ENCODE data around the gene PNKP. TPM values are rescaled to one million over a fixed set of nuclear protein-coding genes. Genes with fewer than 3 reads are reported as not detected.

Gene PNKP
- total RNA-seq (2022; extraction: Qiagen RNA extraction; ENCODE audit: low read depth): 51.8 to 57.7 TPM (median 54.9 TPM) in 5 replicates

GRCh38 chr19:49866933-49867782 lies at the start of gene PNKP:
Gene PNKP (minus strand): TSS chr19:49867576. CDS start chr19:49867204, 372 bp downstream.

GRCh38 chr19:49896863-49897621 lies 29.7 kb upstream of the PNKP start, which contains the start of gene IL4I1:
Gene IL4I1 (minus strand): TSS chr19:49896887. CDS start chr19:49896160, 727 bp downstream.

GRCh38 chr19:49877020-49877878 lies 9.9 kb upstream of the PNKP start, which contains the start of the genes AKT1S1 and TBC1D17:
Gene AKT1S1 (minus strand): TSS chr19:49877355. CDS start chr19:49873295, 4,060 bp downstream.
Gene TBC1D17 (plus strand): TSS chr19:49877702. CDS start chr19:49877724, 22 bp downstream.

GRCh38 chr19:49850487-49851342 lies 16.7 kb downstream of the PNKP start, which contains the start of gene PTOV1:
Gene PTOV1 (plus strand): TSS chr19:49851159.

GRCh38 chr19:49817964-49818648 lies 49.3 kb downstream of the PNKP start, which contains the start of gene MED25:
Gene MED25 (plus strand): TSS chr19:49818289. CDS start chr19:49818342, 53 bp downstream.

GRCh38 chr19:49812997-49813861 lies 54.1 kb downstream of the PNKP start, which contains the start of gene FUZ:
Gene FUZ (minus strand): TSS chr19:49813292. CDS start chr19:49813106, 186 bp downstream.

Other genes starting within 250 kb of the PNKP start
- gene RRAS, start 227.4 kb downstream of the PNKP start, total RNA-seq (2022; extraction: Qiagen RNA extraction; ENCODE audit: low read depth): 83.1 to 125 TPM (median 114 TPM) in 5 replicates
- 41.9 to 71.4 TPM (median 66.3 TPM) in 5 replicates for gene SCAF1, start 225.4 kb downstream of the PNKP start, total RNA-seq (2022; extraction: Qiagen RNA extraction; ENCODE audit: low read depth)
- 86.3 to 119 TPM (median 102 TPM) in 5 replicates for gene IRF3, start 201.7 kb downstream of the PNKP start, total RNA-seq (2022; extraction: Qiagen RNA extraction; ENCODE audit: low read depth)
- gene BCL2L12, start 201.6 kb downstream of the PNKP start, total RNA-seq (2022; extraction: Qiagen RNA extraction; ENCODE audit: low read depth): 58.3 to 77.0 TPM (median 67.6 TPM) in 5 replicates
- 373 to 457 TPM (median 431 TPM) in 5 replicates for gene PRMT1, start 190.3 kb downstream of the PNKP start, total RNA-seq (2022; extraction: Qiagen RNA extraction; ENCODE audit: low read depth)
- gene ADM5, start 178.0 kb downstream of the PNKP start, total RNA-seq (2022; extraction: Qiagen RNA extraction; ENCODE audit: low read depth): 4.0 to 7.6 TPM (median 5.7 TPM) in 5 replicates
- 11.6 to 14.6 TPM (median 13.4 TPM) in 5 replicates for gene CPT1C, start 176.5 kb downstream of the PNKP start, total RNA-seq (2022; extraction: Qiagen RNA extraction; ENCODE audit: low read depth)
- gene TSKS, start 104.3 kb downstream of the PNKP start, total RNA-seq (2022; extraction: Qiagen RNA extraction; ENCODE audit: low read depth): 0.06 TPM in 1 of 5 replicates, not detected in the others
- 44.3 to 56.6 TPM (median 52.4 TPM) in 5 replicates for gene AP2A1, start 100.6 kb downstream of the PNKP start, total RNA-seq (2022; extraction: Qiagen RNA extraction; ENCODE audit: low read depth)
- 13.9 to 17.0 TPM (median 15.0 TPM) in 5 replicates for gene FUZ, start 54.3 kb downstream of the PNKP start, total RNA-seq (2022; extraction: Qiagen RNA extraction; ENCODE audit: low read depth)
- gene MED25, start 49.3 kb downstream of the PNKP start, total RNA-seq (2022; extraction: Qiagen RNA extraction; ENCODE audit: low read depth): 51.8 to 71.0 TPM (median 61.4 TPM) in 5 replicates
- gene PTOV1, start 16.4 kb downstream of the PNKP start, total RNA-seq (2022; extraction: Qiagen RNA extraction; ENCODE audit: low read depth): 121 to 156 TPM (median 142 TPM) in 5 replicates
- gene AKT1S1, start 9.8 kb upstream of the PNKP start, total RNA-seq (2022; extraction: Qiagen RNA extraction; ENCODE audit: low read depth): 75.5 to 121 TPM (median 104 TPM) in 5 replicates
- gene TBC1D17, start 10.1 kb upstream of the PNKP start, total RNA-seq (2022; extraction: Qiagen RNA extraction; ENCODE audit: low read depth): 21.9 to 24.2 TPM (median 22.6 TPM) in 5 replicates
- 0.58 to 1.2 TPM (median 0.76 TPM) in 5 replicates for gene IL4I1, start 29.3 kb upstream of the PNKP start, total RNA-seq (2022; extraction: Qiagen RNA extraction; ENCODE audit: low read depth)
- gene ATF5, start 61.6 kb upstream of the PNKP start, total RNA-seq (2022; extraction: Qiagen RNA extraction; ENCODE audit: low read depth): 47.7 to 59.0 TPM (median 52.0 TPM) in 5 replicates
- gene NUP62, start 61.9 kb upstream of the PNKP start, total RNA-seq (2022; extraction: Qiagen RNA extraction; ENCODE audit: low read depth): 78.6 to 111 TPM (median 98.3 TPM) in 5 replicates
- not detected in 5 replicates for gene SIGLEC11, start 93.6 kb upstream of the PNKP start, total RNA-seq (2022; extraction: Qiagen RNA extraction; ENCODE audit: low read depth)
- 36.7 to 43.4 TPM (median 42.8 TPM) in 5 replicates for gene VRK3, start 157.8 kb upstream of the PNKP start, total RNA-seq (2022; extraction: Qiagen RNA extraction; ENCODE audit: low read depth)
- gene ZNF473, start 158.4 kb upstream of the PNKP start, total RNA-seq (2022; extraction: Qiagen RNA extraction; ENCODE audit: low read depth): 9.1 to 12.1 TPM (median 11.4 TPM) in 5 replicates